Heart left ventricle (tissue), 16 donors: ENCODE results near the gene CHAF1A. TPM values are rescaled to one million over a fixed set of nuclear protein-coding genes. Genes with fewer than 3 reads are reported as not detected.
A peak's percentile ranks its signal among the peaks of the same experiment; 100 is the strongest.

ENCODE experiments used
- ATAC-seq, 4 donors: fragments of 200-7000 bp; cut with Tn5 transposase; one replicate each; pipeline ENCODE4 v1.9.1; 2020 to 2022; ENCODE audit warnings: moderate library complexity in 4 of 4, mild to moderate bottlenecking in 3 of 4, moderate number of reproducible peaks in 1 of 4
- DNase-seq, 5 donors: peaks; one replicate each; pipeline ENCODE4 v3.0.0-alpha.2; 2020
- H3K27ac ChIP-seq, 12 donors: fragments of 200-600 bp; sonication (generic) in 4 of 12; one replicate each; pipeline versions ENCODE4 v1.5.0 to v1.8.0; 2016 to 2022; ENCODE audit warnings: mild to moderate bottlenecking in 2 of 12
- H3K27me3 ChIP-seq, 9 donors: fragments of 200-600 bp; sonication (generic) in 2 of 9; one replicate each; pipeline versions ENCODE4 v1.5.1 to v1.8.0; 2016 to 2022; ENCODE audit warnings: mild to moderate bottlenecking in 3 of 9
- H3K36me3 ChIP-seq, 9 donors: fragments of 200-600 bp; sonication (generic) in 2 of 9; one replicate each; pipeline versions ENCODE4 v1.5.0 to v1.8.0; 2018 to 2022; ENCODE audit warnings: mild to moderate bottlenecking in 2 of 9
- H3K4me1 ChIP-seq, 12 donors: fragments of 200-600 bp; sonication (generic) in 4 of 12; one replicate each; pipeline versions ENCODE4 v1.5.0 to v1.8.0; 2016 to 2022; ENCODE audit warnings: mild to moderate bottlenecking in 3 of 12
- H3K4me3 ChIP-seq, 12 donors: fragments of 200-600 bp; sonication (generic) in 4 of 12; one replicate each; pipeline versions ENCODE4 v1.5.0 to v1.8.0; 2017 to 2022; ENCODE audit warnings: mild to moderate bottlenecking in 9 of 12, moderate library complexity in 4 of 12
- H3K9me3 ChIP-seq, 12 donors: fragments of 200-600 bp; sonication (generic) in 4 of 12; one replicate each; pipeline versions ENCODE4 v1.5.0 to v1.8.0; 2016 to 2022; ENCODE audit warnings: mild to moderate bottlenecking in 1 of 12
- POLR2A ChIP-seq, 2 donors: fragments of 450-650 bp; IDR thresholded peaks; one replicate each; pipeline ENCODE4 v1.6.1; 2017; ENCODE audit warnings: antibody characterized with exemption in 2 of 2, mild to moderate bottlenecking in 2 of 2, moderate library complexity in 2 of 2
- WGBS, 4 donors: extraction: QIAGEN DNeasy Blood & Tissue Kit in 2 of 4; methylation state at CpG; one replicate each; pipeline versions ENCODE4 v1.1.5 to v1.1.7; 2013 to 2018; 5-methylcytosine and 5-hydroxymethylcytosine counted together
- intact Hi-C, 10 donors: fragments of 100-400 bp; cut with DNase I; formaldehyde crosslinking; loops; one replicate each; pipeline versions ENCODE4 v1.11.1 to v1.14.2; 2022
- polyA plus RNA-seq, 2 donors: library from polyadenylated mRNA; stranded (reverse); fragments of 200-250 nt; gene quantifications; one replicate each; pipeline ENCODE4 v1.2.3, GENCODE V29; 2013
- total RNA-seq, 9 donors: library from RNA; depleted of rRNA in 2 of 9; stranded (reverse); fragments of >200 nt in 2 of 9; fragmentation: NEBNext Ultra II Directional in 3 of 9; extraction: Animal tissue kit (Norgen Biotek cat#: 25700) in 3 of 9; gene quantifications; one replicate each; pipeline versions ENCODE4 v1.1.0 to v1.2.4, GENCODE V29; 2016 to 2023
- TF ChIP-seq, protein P1 (sequence below), 12 donors: fragments of 200-600 bp; sonication (generic) in 4 of 12; IDR thresholded peaks; one replicate each; pipeline versions ENCODE4 v1.5.0 to v1.8.0; 2018 to 2022; ENCODE audit warnings: antibody characterized with exemption in 12 of 12, mild to moderate bottlenecking in 5 of 12
- donor health status: ischemic (EF 13 %, LVEDD 7.1; RV severe dilation, severe dysfunction).
- donor health status: healthy with polysubstance abuse.
- donor health status: DM: no; HTN: yes; CAD: no.
- donor health status: DM: no; HTN: no; CAD: no.
- donor health status: ischemic (EF 25% LVEDD 6.9; RV normal size, moderate dysfunction).
- donor health status: ischemic (EF 25% LVEDD 5.7; RV mildly dilated, moderate dysfunction).
- donor health status: healthy.
- donor health status: DM: yes; HTN: yes; CAD: no.
- donor health status: ischemic (EF 35%, LVEDD 5.7; RV mildly dilated, moderate dysfunction).
- donor health status: nonischemic (EF 11% LVEDD 7.7; RV severe dilation, severe dysfunction).
- donor health status: DM: yes; HTN: yes; CAD: no.
- donor health status: PGD.
- donor health status: ischemic (EF 29% LVEDD 5.4; RV normal size, mild dysfunction).
- donor health status: nonischemic (EF 23%, LVEDD 6.1; RV moderate dilation, normal function).

The CHAF1A gene
- total and polyA plus RNA-seq, 11 donors, result 2.9 to 10.7 (median 5.5) TPM

DNA sequence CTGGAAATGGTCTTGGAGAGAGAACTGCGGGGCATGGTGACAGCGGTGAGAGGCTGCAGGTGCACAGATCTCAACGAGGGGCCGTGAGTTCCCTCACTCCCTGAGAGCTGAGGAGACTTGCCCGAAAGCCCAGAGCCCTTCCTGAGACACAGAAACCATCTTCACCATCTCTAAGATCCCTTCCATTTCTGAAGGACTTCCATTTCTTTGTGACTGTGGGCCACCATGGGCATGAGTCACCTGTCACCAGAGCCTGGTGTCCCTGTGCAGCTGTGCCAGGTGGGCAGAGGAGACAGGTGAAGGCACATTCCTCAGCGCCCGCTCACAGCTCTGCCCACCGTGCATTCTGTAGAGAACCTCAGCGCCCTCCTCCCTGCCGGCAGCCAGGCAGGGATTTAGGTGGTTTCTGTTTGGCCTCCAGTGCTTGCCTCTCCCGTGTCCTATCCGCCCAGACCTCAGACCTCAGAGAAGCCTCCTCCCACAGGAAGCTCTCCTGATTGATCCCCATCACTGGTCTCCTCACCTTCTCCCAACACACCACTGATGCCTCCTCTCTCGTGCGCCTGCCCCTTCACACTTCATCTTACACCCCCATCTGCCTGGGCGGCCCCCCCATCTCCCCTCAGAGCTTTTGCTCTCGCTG is 26.3 kb upstream of the CHAF1A start:
- Histone ChIP-seq H3K4me1 (peaks cover 24 to 94% (median 78%) of the 10 kb centered on the region in 12 donors), H3K27me3 (no peaks in the 10 kb centered on the region), H3K4me3 (no peak overlapping the region), H3K27ac (peak overlapping the region in 7 of 12 donors; percentile 25 to 94 (median 81)), H3K36me3 (peaks cover 0 to 12% (median 0%) of the 10 kb centered on the region in 9 donors), H3K9me3 (no peaks in the 10 kb centered on the region)
- WGBS, 4 donors, result 74 to 80% (median 78%) methylated on average over 16 of the region's 16 CpGs
- ATAC-seq (no peak), DNase-seq (peak in 1 of 5 donors; percentile 3)
- intact Hi-C loops, result no loop called here
- no peak for TF ChIP-seq POLR2A (IDR thresholded peaks at IDR 0.05)
- TF ChIP-seq, protein P1, sequence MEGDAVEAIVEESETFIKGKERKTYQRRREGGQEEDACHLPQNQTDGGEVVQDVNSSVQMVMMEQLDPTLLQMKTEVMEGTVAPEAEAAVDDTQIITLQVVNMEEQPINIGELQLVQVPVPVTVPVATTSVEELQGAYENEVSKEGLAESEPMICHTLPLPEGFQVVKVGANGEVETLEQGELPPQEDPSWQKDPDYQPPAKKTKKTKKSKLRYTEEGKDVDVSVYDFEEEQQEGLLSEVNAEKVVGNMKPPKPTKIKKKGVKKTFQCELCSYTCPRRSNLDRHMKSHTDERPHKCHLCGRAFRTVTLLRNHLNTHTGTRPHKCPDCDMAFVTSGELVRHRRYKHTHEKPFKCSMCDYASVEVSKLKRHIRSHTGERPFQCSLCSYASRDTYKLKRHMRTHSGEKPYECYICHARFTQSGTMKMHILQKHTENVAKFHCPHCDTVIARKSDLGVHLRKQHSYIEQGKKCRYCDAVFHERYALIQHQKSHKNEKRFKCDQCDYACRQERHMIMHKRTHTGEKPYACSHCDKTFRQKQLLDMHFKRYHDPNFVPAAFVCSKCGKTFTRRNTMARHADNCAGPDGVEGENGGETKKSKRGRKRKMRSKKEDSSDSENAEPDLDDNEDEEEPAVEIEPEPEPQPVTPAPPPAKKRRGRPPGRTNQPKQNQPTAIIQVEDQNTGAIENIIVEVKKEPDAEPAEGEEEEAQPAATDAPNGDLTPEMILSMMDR (IDR thresholded peaks at IDR 0.05), result no peak

DNA sequence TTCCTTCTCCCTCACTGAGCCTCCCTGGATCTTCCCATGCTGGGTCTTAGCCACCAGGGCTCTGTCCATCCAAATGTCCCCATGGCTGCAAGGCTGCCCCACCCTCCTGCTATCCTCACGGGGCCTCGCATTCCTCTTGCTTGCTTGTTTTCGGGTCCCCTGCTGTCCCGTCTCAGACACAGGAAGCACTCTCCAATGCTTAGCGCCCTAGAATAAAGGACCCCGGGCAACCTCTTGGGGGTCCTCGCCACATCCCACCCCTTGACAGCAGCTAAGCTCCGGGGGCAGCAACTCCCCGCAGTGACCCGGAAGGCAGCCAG is 25.8 kb upstream of the CHAF1A start:
- Histone ChIP-seq H3K4me1 (peaks cover 24 to 89% (median 76%) of the 10 kb centered on the region in 12 donors), H3K36me3 (peaks cover 0 to 9% (median 0%) of the 10 kb centered on the region in 9 donors), H3K27me3 (no peaks in the 10 kb centered on the region), H3K9me3 (no peaks in the 10 kb centered on the region), H3K27ac (no peak overlapping the region), H3K4me3 (no peak overlapping the region)
- TF ChIP-seq POLR2A (IDR thresholded peaks at IDR 0.05), result no peak
- TF ChIP-seq, protein P1 (IDR thresholded peaks at IDR 0.05), result no peak
- ATAC-seq (no peak), DNase-seq (peak in 1 of 5 donors; percentile 4)
- WGBS, 4 donors, result 63 to 73% (median 70%) methylated on average over 8 to 10 of the region's 10 CpGs
- intact Hi-C loops, result no loop called here

DNA sequence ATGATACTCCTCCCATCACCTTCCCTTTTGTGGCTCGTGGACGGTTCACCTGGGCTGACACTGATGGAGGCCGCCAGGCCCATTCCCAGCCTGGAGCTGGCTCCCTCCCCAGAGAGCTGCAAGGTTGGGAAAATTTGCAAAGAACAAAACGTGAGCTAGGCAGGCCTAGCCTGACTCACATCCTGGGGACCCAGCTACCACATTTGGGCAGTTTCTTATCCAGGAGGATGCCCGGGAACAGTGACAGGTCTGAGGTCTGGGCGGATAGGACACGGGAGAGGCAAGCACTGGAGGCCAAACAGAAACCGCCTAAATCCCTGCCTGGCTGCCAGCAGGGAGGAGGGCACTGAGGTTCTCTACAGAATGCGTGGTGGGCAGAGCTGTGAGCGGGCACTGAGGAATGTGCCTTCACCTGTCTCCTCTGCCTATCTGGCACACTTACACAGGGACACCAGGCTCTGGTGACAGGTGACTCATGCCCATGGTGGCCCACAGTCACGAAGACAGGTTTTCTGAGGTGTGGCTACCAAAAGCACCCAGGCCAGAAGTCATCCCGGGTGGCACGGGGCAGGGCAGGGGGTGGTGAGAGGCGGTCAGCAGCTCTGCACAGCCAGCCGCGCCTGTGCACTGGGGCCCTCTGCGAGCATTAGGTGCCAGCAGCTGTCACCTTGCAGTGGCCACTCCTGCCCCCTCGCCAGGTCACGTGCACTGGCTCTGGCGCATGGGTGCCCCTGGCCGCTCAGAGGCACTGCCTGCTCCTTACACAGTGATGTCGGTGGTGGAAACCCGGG is 25.3 kb upstream of the CHAF1A start:
- Histone ChIP-seq H3K4me3 (no peak overlapping the region), H3K36me3 (peaks cover 0 to 8% (median 0%) of the 10 kb centered on the region in 9 donors), H3K4me1 (peaks cover 24 to 84% (median 72%) of the 10 kb centered on the region in 12 donors), H3K27me3 (no peaks in the 10 kb centered on the region), H3K27ac (no peak overlapping the region), H3K9me3 (no peaks in the 10 kb centered on the region)
- intact Hi-C loops, result no loop called here
- no peak for TF ChIP-seq POLR2A (IDR thresholded peaks at IDR 0.05)
- TF ChIP-seq, protein P1 (IDR thresholded peaks at IDR 0.05), result no peak
- DNase-seq, result no peak
- no peak for ATAC-seq
- 65 to 87% (median 85%) methylated on average over 8 to 23 of the region's 23 CpGs for WGBS, 4 donors

DNA sequence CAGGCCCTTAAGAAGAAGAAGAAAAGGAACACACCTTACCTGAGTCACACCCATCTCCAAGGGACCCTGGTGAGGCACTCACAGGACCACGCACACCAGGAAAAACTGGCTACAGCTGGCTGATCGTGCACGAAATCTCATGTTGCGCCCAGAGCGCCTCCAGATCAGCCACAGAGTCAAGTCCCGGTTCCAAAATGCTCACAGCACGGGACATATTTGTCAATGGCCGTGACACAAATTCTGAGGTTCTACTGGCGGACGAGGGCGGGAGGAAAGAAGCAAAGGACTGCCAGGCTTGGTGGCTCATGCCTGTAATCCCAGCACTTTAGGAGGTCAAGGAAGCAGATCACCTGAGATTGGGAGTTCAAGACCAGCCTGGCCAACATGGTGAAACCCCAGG is 23.6 kb upstream of the CHAF1A start:
- intact Hi-C loops, result loop anchor here in 1 of 10 donors (2.0 kb wide), 1 partner anchor 14 kb away; no protein-coding TSS in a partner anchor
- peaks cover 16 to 67% (median 55%) of the 10 kb centered on the region in 12 donors for H3K4me1 ChIP-seq
- WGBS, 4 donors, result 93 to 96% (median 95%) methylated on average over 11 of the region's 11 CpGs

More for the DNA sequence above, 23.6 kb upstream of the CHAF1A start:
- no peak overlapping the region for H3K4me3 ChIP-seq
- no peak for DNase-seq
- peak overlapping the region in 5 of 12 donors; percentile 8 to 85 (median 79) for H3K27ac ChIP-seq
- TF ChIP-seq, protein P1 (IDR thresholded peaks at IDR 0.05), result no peak
- TF ChIP-seq POLR2A (IDR thresholded peaks at IDR 0.05), result no peak
- peaks cover 0 to 16% (median 0%) of the 10 kb centered on the region in 9 donors for H3K36me3 ChIP-seq
- H3K9me3 ChIP-seq, result no peaks in the 10 kb centered on the region
- H3K27me3 ChIP-seq, result no peaks in the 10 kb centered on the region
- no peak for ATAC-seq
